GM21825 (cell line): ENCODE results near the gene BRMS1L.
"Not testable (repeated sequence)": the region's sequence is repeated elsewhere in the genome, so short reads cannot be mapped to it uniquely, and the experiment has no call there.

Experiments used
- ATAC-seq: cut with Tn5 transposase; IDR thresholded peaks from one replicate; pipeline ENCODE4 v1.9.1; 2021; ENCODE audit warnings: mild to moderate bottlenecking, moderate library complexity; ENCODE audit not compliant: unreplicated experiment

The BRMS1L gene, protein sequence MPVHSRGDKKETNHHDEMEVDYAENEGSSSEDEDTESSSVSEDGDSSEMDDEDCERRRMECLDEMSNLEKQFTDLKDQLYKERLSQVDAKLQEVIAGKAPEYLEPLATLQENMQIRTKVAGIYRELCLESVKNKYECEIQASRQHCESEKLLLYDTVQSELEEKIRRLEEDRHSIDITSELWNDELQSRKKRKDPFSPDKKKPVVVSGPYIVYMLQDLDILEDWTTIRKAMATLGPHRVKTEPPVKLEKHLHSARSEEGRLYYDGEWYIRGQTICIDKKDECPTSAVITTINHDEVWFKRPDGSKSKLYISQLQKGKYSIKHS

DNA sequence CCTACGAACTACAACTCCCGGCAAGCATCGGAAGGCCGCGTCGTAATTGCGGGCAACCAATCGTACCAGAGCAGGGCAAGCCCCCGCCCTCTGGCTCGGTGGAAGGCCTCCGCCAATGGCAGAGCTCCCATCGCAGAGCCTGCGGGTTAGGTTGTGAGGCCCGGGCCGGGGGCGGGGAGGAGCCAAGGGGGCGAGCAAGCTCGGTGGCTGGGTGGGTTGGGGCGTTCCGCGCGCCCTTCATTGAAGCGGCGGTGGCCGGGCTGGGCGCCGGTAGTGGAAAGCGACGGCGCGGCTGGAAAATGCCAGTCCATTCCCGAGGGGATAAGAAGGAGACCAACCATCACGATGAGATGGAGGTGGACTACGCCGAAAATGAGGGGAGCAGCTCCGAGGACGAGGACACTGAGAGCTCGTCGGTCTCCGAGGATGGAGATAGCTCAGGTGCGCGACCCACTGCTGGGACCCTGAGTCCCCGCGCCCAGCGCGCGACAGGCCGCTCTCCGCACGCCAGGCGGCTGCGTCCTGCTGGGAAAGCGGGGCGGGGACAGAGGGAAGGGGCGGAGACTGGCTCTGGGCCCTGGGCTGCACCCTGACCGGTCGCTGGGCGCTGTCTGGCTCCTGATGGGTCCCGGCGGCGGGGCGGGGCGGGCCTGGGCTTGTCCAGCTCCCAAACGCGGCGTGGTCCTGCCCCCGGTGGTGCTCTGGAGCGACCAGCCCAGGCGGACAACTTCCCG lies at the start of gene BRMS1L:
Gene BRMS1L, plus strand, starts transcription at position 121 of the 734 bp plus-strand sequence. Its CDS starts 179 bp downstream, at position 300.
- ATAC-seq: peak; percentile 97

DNA sequence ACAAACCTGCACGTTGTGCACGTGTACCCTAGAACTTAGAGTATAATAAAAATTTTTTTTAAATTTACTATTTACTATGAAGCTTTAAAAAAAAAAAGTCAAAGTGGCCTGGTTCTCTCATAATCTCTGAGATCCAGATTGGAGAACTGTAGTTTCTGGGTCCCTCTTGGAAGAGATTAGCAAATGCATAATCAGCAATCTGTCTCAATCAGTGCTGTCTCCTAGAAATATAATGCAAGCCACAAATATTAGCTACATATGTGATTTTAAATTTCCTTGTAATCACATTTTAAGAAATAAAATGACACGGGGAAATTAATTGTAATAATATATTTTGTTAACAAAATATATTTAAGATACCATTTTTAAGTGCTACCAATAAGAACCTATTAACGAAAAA lies 49.3 kb upstream of the BRMS1L start:
- ATAC-seq: no peak

DNA sequence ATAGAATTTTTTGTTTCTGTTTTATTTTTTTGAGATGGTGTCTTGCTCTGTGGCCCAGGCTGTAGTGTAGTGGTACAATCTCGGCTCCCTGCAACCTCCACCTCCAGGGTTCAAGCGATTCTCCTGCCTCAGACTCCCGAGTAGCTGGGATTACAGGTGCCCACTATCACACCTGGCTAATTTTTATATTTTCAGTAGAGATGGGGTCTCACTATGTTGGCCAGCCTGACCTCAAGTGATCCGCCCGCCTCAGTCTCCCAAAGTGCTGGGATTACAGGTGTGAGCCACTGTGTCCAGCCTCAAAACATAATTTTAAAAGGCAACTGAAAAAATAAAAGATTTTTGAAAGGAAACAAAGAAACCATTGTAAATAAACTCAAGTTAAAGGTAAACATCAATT lies 48.6 kb upstream of the BRMS1L start:
- not testable (repeated sequence) for ATAC-seq

DNA sequence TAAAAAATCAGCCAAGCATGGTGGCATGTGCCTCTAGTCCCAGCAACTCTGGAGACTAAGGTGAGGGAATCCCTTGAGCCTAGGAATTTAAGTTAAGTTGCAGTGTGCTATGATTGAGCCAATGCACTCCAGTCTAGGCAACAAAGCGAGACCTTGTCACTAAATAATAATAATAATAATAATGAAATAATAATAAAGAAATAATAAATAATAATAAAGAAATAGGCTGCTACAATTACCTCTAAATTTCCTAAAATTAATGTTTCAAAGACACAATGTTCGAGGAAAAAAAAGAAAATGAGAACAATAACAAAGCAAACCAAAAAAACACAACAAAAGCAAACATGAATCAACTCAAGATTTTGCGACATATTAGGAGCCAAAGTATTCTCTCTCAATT lies 46.8 kb upstream of the BRMS1L start:
- ATAC-seq: no peak

DNA sequence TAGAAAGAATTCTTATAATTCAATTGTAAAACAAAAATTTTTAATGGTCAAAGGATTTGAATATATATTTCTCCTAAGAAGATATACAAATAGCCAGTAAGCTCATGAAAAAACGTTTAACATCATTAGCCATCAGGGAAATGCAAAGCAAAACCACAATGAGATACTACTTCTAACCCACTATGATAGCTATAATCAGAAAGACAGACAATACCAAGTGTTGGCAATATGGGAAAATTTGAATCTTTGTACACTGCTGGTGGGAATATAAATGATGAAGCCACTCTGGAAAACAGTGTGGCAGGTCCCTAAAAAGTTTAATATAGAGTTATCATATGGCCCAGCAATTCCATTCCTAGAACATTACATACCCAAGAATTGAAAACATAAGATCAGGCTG lies 42.4 kb upstream of the BRMS1L start:
- ATAC-seq: no peak

DNA sequence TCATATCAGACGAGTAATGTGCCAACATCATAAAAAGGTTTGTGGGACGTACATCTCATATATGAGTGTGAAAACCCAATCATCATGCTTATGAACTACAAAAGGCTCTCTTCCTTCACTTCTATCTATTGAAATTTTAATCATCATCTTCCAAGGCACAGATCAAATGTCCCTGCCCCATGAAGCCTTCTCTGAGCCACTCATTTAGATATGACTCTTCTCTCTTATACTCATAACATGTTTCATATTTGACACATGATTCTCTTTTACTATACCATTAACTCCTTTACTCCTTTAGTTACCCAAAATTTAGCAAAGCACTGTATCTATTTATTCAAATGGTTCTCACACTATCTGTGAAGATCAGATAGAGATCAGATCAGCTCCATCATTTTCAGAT lies 39.3 kb upstream of the BRMS1L start:
- ATAC-seq: no peak

DNA sequence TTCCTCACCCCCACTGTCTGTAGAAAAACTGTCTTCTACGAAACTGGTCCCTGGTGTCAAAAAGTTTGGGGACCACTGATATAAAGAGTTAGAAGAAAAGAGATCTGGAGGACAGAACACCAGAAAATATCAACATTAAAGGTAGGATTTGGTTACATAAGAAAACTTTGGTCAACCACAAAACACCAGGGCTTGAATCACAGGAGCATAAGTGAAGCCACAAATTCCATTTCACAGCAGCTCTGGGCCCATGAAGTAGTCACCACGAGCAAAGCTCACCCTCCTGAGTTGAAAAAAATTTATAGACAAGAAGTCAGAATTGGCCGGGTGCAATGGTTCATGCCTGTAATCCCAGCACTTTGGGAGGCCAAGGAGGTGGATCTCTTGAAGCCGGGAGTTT lies 36.5 kb upstream of the BRMS1L start:
- ATAC-seq: no peak

DNA sequence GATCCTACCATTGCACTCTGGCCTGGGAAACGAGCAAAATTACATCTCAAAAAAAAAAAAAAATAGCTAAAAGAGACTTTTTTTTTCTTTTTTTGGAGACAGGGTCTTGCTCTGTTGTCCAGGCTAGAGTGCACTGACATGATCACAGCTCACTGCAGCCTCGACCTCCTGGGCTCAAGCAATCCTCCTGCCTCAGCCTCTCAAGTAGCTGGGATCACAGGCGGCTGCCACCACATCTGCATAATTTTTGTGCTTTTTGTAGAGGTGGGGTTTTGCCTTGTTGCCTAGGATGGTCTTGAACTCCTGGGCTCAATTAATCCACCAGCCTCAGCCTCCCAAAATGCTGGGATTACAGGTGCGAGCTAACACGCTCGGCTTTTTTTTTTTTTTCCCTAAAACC lies 28.3 kb upstream of the BRMS1L start:
- ATAC-seq: no peak

DNA sequence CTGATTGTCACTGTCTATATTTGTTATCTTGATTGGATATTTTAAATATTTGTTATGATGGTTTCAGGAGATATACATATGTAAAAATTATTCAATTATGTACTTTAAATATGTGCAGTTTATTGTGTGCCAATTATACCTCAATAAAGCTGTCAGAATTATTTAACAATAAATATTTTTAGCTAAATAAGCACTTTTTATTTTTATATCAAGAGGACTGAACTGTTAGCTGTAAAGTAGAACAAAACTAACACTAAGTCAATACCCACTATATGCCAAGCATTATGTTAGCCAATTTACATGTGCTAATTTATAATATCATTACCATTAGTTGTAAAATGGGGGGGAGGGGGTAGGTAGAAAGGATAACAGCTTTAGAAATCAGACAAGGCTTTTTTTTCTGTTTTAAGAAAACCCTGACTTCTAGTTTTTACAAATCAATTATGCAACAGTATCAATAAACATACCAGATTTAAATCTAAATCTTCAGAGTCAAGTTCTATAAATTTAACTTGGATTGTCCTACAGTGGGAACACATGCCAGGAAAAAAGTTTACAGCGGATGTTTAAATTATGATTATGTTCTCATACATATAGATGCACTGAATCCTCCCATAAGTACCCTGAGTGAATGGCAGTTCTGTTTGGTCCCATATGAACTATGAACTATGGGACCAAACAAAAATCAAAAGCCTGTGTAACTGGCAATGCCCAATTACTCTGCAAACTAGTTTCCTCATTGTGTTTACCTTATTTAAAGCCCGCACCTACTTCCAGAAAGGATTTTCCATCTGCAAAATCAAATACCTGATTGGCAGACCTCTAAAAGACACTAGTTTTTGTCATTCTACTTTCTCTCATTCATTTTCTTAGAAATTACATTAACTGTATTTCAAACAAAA lies 19.9 kb upstream of the BRMS1L start:
- ATAC-seq: no peak

DNA sequence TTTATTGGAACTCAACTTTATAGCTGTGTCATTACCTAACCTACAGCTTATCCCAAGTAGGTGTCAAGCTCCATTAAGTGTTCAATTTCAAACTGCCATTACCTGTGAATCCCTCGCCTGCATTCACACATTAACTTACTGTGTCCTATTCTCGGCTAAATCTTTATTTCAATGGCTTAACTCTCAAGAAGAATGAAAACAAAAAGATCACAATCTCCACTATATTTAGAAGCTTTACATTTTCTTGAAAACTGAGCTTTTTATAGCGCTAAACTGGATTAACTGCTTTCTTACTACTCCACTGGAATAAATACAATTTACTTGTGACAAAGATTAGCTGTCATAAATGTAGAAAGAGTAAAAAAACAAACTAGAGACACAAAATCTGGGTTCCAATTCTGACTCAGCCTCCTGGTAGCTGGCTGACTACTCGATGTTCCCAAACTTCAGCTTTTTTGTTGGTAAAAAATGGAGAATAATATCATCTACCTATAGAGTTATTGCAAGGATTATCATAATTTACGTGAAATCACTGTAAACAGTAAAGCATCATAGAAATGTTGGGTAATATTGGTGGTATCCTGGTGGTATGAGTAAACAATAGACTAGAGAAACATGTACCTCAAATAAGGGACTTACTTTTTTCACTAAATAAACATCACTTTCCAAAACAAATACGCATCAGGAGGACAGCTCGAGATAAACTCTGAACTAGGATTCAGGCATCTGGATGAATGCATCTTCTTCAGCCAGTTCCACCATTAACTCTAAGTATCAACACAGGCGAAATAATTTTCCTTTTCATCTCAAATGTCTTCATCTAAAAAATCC lies 18.8 kb upstream of the BRMS1L start:
- no peak for ATAC-seq

DNA sequence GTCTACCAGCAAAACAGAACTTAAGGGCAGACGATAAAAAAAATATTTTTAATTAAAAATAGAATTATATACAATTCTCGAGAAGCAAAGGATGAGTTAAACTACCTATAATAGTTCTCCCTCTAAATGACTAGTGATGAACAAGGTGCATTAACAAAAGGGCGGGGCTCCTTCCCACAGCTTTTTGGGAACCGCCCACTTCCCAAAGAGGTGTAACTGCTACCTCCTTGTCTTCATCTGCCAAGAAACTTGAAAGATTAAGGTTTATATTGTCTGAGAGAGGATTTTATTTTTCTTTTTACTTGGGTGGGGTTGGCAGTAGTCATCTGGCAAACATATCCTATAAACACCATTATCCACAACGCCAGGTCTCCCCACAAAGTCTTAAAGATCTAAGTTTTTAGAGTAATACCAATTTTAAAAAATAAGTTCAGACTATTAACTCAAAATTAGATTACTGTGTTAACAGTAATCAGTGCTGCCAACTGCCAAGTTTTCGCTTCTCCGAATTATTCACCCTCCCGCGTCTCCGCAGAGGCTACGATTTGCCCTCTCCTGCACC lies 18.0 kb upstream of the BRMS1L start:
- ATAC-seq: no peak

DNA sequence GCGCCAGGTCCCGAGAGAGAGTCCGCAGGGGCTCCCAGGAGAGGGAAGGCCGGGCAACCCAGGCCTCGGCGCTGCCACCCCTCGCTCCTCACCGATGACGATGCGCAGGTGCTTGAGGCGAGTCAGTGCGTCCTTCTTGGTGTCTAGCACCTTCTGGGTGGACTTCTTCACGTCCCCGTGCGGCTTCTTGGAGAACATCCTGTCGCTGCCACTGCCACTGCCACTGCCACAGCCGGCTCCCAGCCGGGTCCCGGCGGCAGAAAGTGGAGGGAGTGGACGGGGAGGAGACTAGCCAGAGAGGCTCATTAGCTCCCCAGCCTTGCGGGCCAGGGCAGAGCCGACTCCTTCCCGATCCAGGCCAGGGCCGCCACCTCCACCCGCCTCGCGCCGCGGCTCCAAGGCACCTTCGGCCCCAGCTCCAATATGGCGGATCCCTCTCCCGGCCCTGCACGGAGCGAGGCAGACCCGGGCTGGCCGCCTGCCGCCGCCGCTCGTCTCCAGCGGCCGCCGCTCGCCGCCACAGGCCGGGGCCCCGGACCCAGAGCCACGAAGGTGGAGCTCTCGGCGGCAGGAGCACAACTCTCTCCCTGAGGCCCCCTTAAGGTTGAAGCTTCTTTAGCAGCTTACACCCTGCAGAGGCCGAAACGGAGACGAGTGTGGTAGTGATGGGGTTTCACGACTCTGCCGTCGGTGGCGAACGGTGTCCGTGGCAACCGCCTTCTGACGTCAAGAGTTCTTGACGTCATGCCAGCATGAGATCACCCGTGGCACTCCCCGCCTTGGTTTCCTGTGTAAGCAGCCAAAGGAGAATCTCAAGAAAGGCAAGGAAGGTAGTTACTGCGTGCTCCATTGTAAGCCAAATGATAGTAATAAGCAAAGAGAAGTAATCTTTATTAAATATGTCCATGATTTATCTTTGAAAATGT lies 17.2 kb upstream of the BRMS1L start, which contains the start of gene RALGAPA1:
Gene RALGAPA1, minus strand, starts transcription at position 658 of the 926 bp plus-strand sequence. Its CDS starts 460 bp downstream, at position 198.
- peak; percentile 98 for ATAC-seq

DNA sequence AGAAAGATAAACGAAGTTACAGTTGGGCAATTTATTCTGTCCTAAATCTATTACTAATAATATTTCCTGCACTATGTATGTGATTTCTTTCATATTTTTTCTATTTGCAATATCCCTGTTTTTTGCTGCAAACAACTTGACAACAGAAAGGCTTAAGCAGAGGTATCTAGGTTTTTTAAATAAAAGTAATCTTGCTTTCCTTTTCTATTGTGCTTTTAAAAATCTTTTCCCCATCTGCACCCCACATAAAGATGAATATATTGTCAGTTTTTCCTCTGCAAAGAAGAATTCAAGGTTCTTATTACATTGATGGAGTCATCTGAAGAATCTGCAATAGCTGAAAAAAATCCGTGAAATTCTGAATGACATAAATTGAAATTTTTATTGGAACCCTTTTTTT lies 16.5 kb upstream of the BRMS1L start:
- ATAC-seq: no peak

DNA sequence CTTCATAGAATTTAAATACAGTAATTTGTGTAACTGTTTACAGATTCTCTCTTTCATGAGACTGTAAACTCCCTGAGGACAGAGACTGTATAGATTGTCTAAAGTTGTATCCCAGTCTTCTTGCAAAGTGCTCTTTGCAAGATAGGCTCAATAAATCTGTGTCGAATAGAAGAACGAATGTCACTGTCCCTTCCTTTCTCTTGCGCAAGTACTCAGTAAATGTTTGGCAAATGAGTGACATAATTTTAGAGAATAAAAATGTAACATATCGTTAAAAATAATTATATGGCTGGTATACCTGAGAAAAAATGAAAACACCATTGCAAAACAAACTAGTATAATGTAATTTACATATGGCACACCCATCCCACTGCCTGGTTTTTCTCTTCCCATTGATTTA lies 15.2 kb upstream of the BRMS1L start:
- no peak for ATAC-seq

DNA sequence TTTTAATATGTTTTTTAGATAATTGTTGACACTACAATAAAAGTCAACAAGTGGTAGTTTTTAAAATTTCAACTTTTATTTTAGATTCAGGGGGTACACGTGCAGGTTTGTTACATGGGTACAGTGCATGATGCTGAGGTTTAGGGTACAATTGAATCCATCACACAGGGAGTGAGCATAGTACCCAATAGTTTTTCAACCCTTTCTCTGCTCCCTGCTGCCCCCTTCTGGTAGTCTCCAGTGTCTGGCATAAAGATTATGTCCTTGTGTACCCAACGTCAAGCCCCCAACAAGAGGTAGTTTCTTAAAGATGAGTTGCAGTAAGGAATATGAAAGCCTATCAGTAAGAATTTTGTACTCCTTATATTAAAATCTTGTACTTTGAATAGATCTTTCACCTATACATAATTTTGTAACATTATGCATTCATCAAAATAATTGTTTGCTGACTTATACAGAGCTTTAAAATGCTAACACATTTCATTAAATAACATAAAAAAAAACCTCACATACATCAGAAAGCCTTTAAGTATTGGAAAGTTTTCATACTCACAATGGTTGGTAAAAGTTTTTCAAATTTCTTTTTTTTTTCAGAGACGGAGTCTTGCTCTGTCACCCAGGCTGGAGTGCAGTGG lies 11.7 kb upstream of the BRMS1L start:
- peak; percentile 71 for ATAC-seq

DNA sequence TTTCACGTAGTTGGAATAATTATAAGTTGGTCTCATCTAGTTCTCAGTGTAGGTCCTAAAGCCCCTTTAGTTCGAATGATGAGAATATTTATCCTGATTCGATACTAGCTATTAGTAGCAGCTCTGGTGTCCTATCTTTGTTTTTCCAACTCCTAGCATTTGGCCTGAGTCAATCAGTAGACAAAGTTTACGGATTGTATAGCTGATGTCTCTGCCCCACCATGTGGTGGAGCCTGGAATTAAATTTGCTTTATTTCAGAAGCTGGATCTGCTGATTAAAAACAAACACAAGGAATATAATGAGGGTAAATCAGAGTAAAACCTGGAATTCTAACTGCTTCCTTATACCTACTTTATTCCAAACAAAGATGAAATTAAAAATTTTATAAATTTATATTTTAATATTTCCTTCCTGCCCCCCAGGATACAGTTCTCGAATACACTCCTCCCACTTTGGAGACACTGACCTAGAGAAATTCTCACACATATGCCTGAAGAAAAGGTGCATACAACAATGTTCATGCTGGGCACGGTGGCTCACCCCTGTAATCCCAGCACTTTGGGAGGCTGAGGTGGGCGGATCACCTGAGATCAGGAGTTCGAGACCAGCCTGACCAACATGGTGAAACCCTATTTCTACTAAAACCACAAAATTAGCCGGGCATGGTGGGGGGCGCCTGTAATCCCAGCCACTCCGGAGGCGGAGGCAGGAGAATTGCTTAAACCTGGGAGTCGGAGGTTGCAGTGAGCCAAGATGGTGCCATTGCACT lies 7.6 kb upstream of the BRMS1L start:
- no peak for ATAC-seq

DNA sequence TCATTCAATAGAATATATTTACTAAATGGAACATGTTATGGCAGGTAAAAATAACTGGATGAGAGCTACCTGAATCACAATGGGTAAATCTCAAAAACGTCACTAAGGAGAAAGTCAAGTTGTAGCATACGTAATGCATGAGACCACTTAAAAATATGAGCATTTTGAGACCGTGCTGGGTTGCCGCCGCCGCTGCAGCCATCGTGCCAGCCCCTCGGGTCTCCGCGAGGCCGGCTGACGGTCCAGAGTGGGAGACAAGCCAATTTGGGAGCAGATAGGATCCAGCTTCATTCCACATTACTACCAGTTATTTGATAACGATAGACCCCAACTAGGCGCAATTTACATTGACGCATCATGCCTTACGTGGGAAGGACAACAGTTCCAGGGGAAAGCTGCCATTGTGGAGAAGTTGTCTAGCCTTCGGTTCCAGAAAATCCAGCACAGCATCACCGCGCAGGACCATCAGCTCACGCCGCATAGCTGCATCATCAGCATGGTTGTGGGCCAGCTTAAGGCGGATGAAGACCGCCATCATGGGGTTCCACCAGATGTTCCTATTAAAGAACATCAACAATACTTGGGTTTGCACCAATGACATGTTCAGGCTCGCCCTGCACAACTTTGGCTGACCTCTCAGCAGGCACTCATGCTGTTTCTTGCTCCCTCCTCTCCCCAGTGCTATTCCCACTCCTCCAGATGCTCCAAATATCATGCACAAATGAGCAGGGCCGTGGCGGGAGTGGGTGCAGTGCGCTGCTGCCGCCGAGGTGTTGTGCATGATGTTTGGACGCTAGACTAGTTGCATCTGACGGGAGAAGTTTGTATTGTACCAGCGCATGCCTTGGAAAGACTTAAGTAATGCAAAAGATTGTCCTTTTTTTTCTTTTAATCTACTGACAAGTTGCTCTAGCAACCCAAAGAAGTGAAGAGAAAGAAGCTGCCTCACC lies 6.3 kb upstream of the BRMS1L start:
- no peak for ATAC-seq
